ENCODE data around the gene KANK4. TPM values are rescaled to one million over a fixed set of nuclear protein-coding genes. Genes with fewer than 3 reads are reported as not detected.

Gene KANK4
- not detected in 2 replicates for total RNA-seq
- total RNA-seq (2013): 0.21 TPM
- polyA plus RNA-seq: not detected in 2 replicates
- polyA minus RNA-seq: 0.14 TPM in 1 of 2 replicates, not detected in the other

DNA sequence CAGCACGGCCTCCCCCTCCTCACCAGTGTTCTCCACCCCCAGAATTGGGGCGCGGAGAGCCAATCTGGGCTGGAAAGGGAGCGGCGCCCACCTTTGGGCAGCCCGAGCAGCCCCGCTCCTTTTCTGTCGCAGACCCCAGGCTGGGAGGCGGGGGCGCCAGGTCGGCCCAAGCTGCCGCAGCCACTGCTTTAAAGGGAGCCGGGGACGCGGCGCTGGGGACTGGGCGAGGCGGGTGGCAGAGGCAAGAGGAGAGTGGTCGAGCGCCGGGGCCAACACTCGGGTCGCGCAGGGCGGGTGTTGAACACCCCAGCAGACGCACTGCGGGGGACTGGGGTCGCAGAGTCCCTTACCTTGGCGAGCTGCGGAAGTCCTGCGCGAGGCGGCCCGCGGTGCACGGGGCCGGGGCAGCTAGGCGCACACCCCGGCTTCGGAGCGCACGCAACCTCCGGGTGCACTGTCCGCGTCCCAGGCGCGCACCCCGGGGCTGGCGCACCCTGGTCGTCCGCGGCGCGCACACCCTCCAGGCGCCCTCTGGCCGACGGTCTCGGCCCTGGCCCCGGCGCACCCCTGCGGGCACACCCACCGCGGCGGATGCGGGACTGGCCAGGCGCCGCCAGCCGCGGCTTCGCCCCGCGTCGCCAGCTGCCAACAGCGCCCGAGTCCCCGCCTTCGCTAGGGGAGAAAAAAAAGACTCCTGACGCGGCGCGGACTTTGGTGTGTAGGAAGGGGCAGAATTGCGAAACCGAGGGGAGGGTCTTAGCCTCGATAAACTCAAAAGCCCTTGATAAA lies at the start of gene KANK4:
Gene KANK4, minus strand, starts transcription at position 679 of the 789 bp plus-strand sequence. CDS start 37,870 bp downstream, outside the sequence.
- H3K4me1 ChIP-seq (ENCODE audit: control insufficient read depth in 2 of 2, insufficient read depth in 2 of 2, low read length in 2 of 2): no peaks in the 10 kb centered on the region
- CTCF ChIA-PET: no interaction called here
- no peak for ATAC-seq (ENCODE audit: low read depth)
- TF ChIP-seq, protein P1, sequence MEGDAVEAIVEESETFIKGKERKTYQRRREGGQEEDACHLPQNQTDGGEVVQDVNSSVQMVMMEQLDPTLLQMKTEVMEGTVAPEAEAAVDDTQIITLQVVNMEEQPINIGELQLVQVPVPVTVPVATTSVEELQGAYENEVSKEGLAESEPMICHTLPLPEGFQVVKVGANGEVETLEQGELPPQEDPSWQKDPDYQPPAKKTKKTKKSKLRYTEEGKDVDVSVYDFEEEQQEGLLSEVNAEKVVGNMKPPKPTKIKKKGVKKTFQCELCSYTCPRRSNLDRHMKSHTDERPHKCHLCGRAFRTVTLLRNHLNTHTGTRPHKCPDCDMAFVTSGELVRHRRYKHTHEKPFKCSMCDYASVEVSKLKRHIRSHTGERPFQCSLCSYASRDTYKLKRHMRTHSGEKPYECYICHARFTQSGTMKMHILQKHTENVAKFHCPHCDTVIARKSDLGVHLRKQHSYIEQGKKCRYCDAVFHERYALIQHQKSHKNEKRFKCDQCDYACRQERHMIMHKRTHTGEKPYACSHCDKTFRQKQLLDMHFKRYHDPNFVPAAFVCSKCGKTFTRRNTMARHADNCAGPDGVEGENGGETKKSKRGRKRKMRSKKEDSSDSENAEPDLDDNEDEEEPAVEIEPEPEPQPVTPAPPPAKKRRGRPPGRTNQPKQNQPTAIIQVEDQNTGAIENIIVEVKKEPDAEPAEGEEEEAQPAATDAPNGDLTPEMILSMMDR (IDR thresholded peaks at IDR 0.05): no peak
- TF ChIP-seq EZH2 (IDR thresholded peaks at IDR 0.05; ENCODE audit: borderline replicate concordance, insufficient read depth, low read depth, low read length, poor library complexity, severe bottlenecking): no peak
- DNase-seq: no peak
- no peak within 1 kb of the TSS for H2AFZ ChIP-seq (ENCODE audit: insufficient read depth, low read depth, low read length, poor library complexity, severe bottlenecking)
- Mint-ChIP-seq H3K4me3 (no peak within 1 kb of the TSS), H3K27me3 (peaks cover 46% of the 10 kb centered on the region), H3K4me1 (peaks cover 3% of the 10 kb centered on the region), H3K9me3 (ENCODE audit: insufficient read depth) (no peaks in the 10 kb centered on the region), H3K27ac (no peak within 1 kb of the TSS)
- H3K4me3 ChIP-seq (ENCODE audit: control extremely low read depth in 1 of 5, extremely low read depth in 1 of 5, insufficient read depth in 1 of 5, low read depth in 2 of 5, low read length in 4 of 5): no peak within 1 kb of the TSS
- H3K9me3 ChIP-seq (ENCODE audit: control extremely low read depth in 1 of 3, control insufficient read depth in 2 of 3, insufficient read depth in 1 of 3, low read length in 2 of 3): no peaks in the 10 kb centered on the region
- H3K4me2 ChIP-seq (replicated peaks; ENCODE audit: low read depth, low read length, poor library complexity, severe bottlenecking): no peak within 1 kb of the TSS
- whole genome bisulfite sequencing (ENCODE audit: insufficient coverage): 4% methylated on average over 70 of the region's 84 CpGs
- no peak within 1 kb of the TSS for H3K9ac ChIP-seq (ENCODE audit: low read length)
- intact Hi-C loops (cut with micrococcal nuclease): no loop called here
- H4K20me1 ChIP-seq (ENCODE audit: control insufficient read depth, insufficient read depth, low read length, poor library complexity, severe bottlenecking): no peaks in the 10 kb centered on the region
- H3K27me3 ChIP-seq (replicated peaks in 1 of 4; ENCODE audit: control extremely low read depth in 1 of 4, control insufficient read depth in 3 of 4, insufficient read depth in 4 of 4, low read length in 3 of 4): peaks cover 0 to 14% (median 5%) of the 10 kb centered on the region in 4 experiments
- no peaks in the 10 kb centered on the region for H3K36me3 ChIP-seq (replicated peaks in 1 of 2; ENCODE audit: control extremely low read depth in 1 of 2, control insufficient read depth in 1 of 2, extremely low read depth in 1 of 2, insufficient read depth in 2 of 2, low read length in 1 of 2)
- no peaks in the 10 kb centered on the region for H3K79me2 ChIP-seq (ENCODE audit: control insufficient read depth, insufficient read depth, low read length)
- POLR2A ChIA-PET: no interaction called here
- H3K27ac ChIP-seq (ENCODE audit: low read length in 2 of 2): no peak within 1 kb of the TSS

DNA sequence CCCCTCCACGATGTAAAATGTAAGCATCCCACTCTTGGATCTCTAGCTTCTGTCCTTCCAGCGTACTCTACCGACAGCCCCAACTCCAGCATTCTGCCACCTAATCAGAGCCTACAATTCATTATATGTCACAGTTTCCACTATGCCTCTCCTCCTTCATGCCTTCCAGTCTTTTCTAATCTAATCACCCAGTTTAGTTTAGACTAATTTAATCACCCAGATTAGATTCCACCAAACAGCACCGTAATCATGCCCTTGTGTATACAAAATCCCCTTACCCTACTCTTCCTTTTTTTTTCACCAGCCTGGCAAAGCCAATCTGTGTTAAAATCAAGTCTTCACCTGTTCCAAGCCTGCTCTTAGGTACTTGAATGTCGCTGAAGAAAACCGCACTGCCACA lies 49.8 kb upstream of the KANK4 start:
- Histone ChIP-seq H3K9ac (ENCODE audit: low read length) (no peak overlapping the region), H3K79me2 (ENCODE audit: control insufficient read depth, insufficient read depth, low read length) (no peaks in the 10 kb centered on the region), H3K27ac (ENCODE audit: low read length in 2 of 2) (no peak overlapping the region), H3K27me3 (replicated peaks in 1 of 4; ENCODE audit: control extremely low read depth in 1 of 4, control insufficient read depth in 3 of 4, insufficient read depth in 4 of 4, low read length in 3 of 4) (peaks cover 0 to 5% (median 0%) of the 10 kb centered on the region in 4 experiments), H3K9me3 (ENCODE audit: control extremely low read depth in 1 of 3, control insufficient read depth in 2 of 3, insufficient read depth in 1 of 3, low read length in 2 of 3) (peaks cover 0 to 5% (median 0%) of the 10 kb centered on the region in 3 donors), H3K4me1 (ENCODE audit: control insufficient read depth in 2 of 2, insufficient read depth in 2 of 2, low read length in 2 of 2) (no peaks in the 10 kb centered on the region), H4K20me1 (ENCODE audit: control insufficient read depth, insufficient read depth, low read length, poor library complexity, severe bottlenecking) (no peaks in the 10 kb centered on the region), H3K4me3 (ENCODE audit: control extremely low read depth in 1 of 5, extremely low read depth in 1 of 5, insufficient read depth in 1 of 5, low read depth in 2 of 5, low read length in 4 of 5) (no peak overlapping the region), H2AFZ (ENCODE audit: insufficient read depth, low read depth, low read length, poor library complexity, severe bottlenecking) (no peak overlapping the region), H3K4me2 (replicated peaks; ENCODE audit: low read depth, low read length, poor library complexity, severe bottlenecking) (no peak overlapping the region), H3K36me3 (replicated peaks in 1 of 2; ENCODE audit: control extremely low read depth in 1 of 2, control insufficient read depth in 1 of 2, extremely low read depth in 1 of 2, insufficient read depth in 2 of 2, low read length in 1 of 2) (no peaks in the 10 kb centered on the region)
- Mint-ChIP-seq H3K27me3 (peaks cover 6% of the 10 kb centered on the region), H3K27ac (no peak overlapping the region), H3K4me3 (no peak overlapping the region), H3K9me3 (ENCODE audit: insufficient read depth) (no peaks in the 10 kb centered on the region), H3K4me1 (no peaks in the 10 kb centered on the region)
- POLR2A ChIA-PET: no interaction called here
- intact Hi-C loops (cut with micrococcal nuclease): no loop called here
- CTCF ChIA-PET: no interaction called here
- DNase-seq: no peak
- 94% methylated on average over 6 of the region's 6 CpGs for WGBS (ENCODE audit: insufficient coverage)
- no peak for TF ChIP-seq EZH2 (IDR thresholded peaks at IDR 0.05; ENCODE audit: borderline replicate concordance, insufficient read depth, low read depth, low read length, poor library complexity, severe bottlenecking)
- TF ChIP-seq, protein P1 (IDR thresholded peaks at IDR 0.05): no peak
- no peak for ATAC-seq (ENCODE audit: low read depth)

All from B cell (primary cell).